GM04503 (cell line): ENCODE data around the gene PITX1.
"Not testable (repeated sequence)": the region's sequence is repeated elsewhere in the genome, so short reads cannot be mapped to it uniquely, and the experiment has no call there.

Experiments
- DNase-seq: peaks from one replicate; pipeline ENCODE4 v3.0.0-alpha.2; 2012; ENCODE audit warnings: low read depth

Gene PITX1

DNA sequence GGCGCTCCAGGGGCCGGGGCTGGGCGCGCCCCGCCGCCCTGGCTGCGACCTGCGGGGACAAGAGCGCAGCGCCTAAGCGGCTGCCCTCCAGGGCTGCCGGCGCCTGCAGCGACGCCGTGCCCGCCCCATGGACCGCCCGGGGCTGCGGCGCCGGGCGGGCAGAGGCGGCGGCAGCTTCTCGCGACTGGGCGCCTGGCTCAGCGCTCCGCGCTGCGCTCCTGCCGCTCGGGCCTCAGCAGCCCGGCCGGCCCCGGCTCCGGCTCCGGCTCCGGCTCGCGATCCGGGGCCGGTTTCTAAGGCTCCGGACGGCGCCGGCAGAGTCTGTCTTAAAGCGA, at the start of gene PITX1:
TSS of gene PITX1 (minus strand) at position 328 of the 335 bp plus-strand sequence. CDS start 347 bp downstream, outside the sequence.
- no peak for DNase-seq

- not testable (repeated sequence) for DNase-seq
Observed at GRCh38 chr5:135083334-135083733, 49.3 kb upstream of the PITX1 start.

- DNase-seq: no peak
Observed at GRCh38 chr5:135081240-135081639, 47.2 kb upstream of the PITX1 start.

DNA sequence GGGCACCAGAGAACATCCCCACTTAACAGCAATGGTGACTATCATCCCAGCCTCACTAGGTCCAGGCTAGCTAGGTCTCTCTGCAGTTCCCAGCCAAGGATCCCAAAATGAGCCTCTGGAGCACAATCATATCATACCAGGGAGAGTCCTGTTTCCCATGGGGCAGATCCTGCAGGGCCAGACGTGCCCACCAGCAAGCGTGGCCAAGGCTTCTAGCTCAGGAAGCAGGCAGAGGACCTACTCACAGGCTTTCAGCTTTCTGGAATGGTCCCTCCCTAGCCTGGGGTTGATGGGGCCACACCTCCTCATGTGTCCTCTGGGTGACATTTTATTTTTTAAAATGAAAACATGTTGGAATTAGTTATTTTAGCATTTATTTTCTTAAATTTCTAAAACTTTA, 45.7 kb upstream of the PITX1 start:
- DNase-seq: no peak

DNA sequence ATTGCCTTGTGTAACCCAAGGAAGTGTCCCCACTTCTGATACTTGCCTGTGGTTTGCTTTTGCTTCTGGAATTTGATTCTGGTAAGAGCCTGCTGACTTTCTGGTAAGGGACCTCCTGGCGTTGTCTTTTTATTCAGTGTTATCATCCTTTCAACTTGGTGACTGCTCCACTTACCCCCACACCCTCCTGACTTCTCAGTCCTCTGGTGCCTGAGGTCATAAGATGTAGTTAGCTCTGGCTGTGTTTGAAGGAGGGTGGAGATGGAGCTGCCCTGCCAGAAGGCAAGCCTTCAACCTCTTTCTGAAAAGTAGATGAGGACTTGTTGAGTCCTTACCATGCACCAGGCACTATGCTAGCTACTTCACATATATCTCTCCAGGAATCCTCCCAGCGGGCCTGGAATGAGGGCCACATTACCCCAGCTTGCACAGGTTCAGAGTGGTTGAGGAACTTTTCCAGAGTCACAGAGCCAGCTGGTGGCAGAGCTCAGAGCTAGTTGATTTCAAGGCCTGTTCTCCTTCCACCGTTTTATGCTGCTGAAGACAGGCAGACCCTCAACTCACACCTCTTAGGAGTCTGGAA, 45.2 kb upstream of the PITX1 start:
- DNase-seq: no peak

DNA sequence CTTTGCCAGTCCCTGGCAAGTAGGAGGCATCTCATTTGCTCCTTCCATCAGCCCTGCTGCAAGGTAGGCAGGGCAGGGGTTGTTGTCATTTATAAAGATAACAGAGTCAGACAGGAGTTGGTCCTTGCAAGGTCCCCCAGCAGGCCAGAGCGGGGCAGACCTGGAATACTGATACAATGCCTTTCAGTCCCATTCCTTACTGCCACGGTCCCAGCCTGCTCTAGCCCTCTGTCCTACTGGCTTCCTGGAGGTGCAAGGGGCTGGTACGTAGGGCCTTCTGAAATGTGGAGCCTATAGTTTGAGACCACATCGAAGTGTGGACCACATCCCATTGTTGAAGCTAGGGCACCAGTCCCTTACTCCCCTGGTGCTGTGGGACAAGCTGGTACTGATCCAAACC, 42.8 kb upstream of the PITX1 start:
- DNase-seq: no peak

DNA sequence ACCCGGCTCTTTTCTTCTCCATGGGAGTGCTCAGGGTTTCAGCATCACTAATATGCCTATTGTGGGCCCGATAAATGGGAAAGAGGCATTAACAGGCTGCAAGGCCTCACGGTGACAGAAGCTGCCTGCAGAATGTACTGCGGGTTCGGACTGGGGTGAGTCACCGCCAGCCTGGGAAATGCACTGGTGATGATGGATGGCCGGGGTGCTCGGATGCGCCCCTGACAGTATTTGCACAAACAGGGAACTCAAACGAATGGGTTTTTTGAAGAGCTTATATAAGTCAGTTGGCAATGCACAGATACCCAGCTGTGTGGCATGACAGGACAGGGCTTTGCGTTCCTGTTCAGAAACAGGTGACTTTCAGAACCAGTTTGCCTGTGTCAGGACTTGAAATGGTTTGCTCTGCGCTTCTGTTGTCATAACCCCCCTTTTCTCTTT, 42.0 kb upstream of the PITX1 start:
- no peak for DNase-seq

GRCh38 chr5:135075621-135076020, 41.6 kb upstream of the PITX1 start:
- DNase-seq: no peak

- DNase-seq: no peak
Observed at GRCh38 chr5:135073761-135074345, 39.8 kb upstream of the PITX1 start.

DNA sequence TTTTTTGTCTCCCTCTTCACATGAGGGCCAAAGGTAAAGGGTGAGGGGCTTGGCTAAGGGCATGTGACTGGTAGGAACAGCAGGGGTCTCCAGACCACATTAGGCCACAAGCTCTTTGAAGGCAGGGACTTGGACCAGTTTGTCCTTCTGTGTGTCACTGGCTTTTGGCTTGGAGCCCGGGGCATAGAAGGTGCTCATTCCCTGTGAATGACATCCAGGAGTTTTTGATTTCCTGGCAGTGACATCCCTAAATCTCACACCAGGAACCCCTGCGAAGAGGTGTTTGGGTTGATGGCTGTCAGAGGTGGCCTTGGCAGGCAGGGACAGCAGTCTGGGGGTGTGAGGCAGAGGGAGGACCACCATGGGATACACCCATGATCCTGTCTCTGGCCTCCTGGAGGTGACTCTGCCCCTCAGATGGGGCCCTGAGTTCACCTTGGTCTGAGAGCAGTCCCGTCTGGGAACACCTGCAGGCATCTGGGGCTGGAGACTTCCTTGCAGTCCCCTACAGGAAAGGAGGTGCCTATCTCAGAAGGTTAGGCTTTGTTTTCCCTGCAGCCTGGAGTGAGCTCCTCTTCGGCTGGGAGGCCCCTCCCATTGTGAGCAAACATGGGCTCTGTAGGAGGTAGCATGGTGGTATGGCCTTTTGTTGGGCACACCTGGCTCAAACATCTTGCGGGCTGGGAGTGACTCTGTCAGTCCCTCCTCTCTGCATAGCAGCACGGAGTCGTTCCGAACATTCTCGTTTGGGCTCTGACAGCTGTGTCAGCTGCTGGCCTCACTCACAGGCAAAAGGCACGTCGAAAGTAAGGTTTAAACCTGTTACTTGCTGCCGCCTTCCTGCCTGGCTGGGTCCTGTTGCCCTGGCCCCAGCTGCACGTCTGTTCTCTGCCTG, 38.6 kb upstream of the PITX1 start:
- DNase-seq: no peak

GRCh38 chr5:135071311-135071710, 37.3 kb upstream of the PITX1 start:
- no peak for DNase-seq

DNA sequence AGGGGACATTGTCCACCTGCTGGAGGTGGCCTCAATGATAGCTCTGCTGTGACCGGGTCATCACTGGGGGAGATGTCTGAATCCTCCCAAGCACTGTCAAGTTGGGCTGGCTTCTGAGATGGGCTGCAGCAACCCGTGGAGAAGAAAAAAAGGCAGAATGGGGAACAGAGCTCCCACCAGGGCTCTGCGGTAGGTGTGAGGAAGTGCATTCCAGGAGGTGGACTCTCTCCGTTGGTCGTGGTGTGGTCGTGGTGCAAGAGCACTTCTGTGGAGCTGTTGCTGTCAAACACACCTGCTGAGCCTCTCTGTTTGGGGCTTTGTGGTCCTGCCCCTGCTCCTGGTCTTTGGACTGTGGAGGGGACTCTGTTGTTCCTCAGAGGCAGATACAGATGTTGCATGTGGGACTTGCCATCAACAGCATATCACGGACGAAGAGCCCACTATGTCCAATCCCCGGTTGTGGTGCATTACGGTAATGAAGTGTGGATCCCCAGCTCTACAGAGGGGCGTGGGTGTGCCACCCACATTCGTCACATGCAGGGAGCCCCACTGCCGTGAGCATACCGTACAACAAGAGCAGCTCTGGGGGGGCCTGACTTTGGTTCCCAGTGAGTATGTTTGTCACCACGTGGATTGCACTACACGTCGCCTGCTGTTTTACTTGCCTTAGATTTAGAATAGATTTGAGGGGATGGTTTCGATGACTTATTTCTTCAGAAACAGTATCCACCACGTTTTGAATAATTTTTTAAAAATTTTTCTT, 36.0 kb upstream of the PITX1 start:
- DNase-seq: no peak

- no peak for DNase-seq
Observed at GRCh38 chr5:135069016-135069770, 35.2 kb upstream of the PITX1 start.

DNA sequence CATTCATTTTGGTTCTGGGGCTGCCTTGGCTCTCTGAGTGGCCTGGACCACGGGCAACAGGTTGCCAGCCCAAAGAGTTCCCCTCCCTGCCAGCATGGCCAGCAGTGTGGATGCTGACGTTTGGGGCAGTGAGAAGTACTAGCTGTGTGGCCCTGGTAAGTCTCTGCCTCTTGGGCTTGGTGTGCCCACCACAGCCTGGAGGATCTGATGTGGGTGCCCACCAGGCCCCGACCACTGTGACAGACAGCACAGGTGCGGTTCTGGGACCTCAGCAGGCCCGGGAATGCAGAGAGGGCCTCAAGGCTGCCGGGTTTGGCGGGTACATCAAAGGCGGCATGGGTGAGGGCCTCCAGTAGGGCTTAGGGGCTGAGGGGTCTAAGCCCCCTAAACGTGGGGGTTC, 33.6 kb upstream of the PITX1 start:
- DNase-seq: no peak

DNA sequence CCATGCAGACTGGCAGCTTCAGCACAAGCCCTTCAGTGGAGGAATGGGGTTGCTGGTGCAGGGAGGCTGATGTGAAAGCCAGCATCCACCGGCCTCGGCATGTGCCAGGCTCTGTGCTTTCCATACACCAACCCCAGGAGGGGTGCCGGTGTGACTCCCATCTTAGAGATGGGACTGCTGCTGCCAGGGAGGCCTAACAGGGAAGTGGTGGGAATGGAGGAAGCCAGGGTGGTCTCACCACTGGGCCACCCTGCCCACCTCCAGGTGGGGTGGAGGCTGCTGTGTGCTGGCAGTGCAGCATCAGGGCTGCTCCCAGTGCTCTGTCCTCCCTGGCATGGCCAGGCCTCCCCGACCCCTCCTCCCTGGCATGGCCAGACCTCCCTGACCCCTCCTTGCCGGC, 32.8 kb upstream of the PITX1 start:
- DNase-seq: no peak

GRCh38 chr5:135065306-135066265, 31.6 kb upstream of the PITX1 start:
- DNase-seq: no peak

GRCh38 chr5:135064235-135064570, 30.2 kb upstream of the PITX1 start:
- DNase-seq: no peak

GRCh38 chr5:135063511-135064234, 29.6 kb upstream of the PITX1 start:
- no peak for DNase-seq

DNA sequence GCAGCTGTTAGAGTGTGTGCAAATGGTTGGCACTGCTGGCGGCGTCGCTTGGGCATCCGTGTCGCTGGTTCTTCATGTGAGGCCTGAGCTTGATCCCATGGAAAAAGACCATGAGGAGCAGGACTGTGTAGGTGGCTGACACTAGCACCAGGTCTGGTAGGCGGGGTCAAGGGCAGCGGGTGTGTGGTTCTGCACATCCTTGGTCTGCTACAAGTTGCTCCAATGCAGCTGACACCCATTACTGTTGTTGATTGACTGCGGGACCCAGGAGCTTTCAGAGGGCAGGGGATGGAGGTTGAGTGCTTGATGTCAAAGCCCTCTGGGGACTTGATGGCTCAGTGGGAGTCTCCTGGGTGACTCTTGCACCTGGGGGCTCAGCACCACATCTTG, 29.0 kb upstream of the PITX1 start:
- DNase-seq: no peak
